GM18520 (cell line): Measurements from ENCODE around the gene ADAM19.

Experiments used
- ATAC-seq: cut with Tn5 transposase; IDR thresholded peaks from one replicate; pipeline ENCODE4 v1.9.1; 2021; ENCODE audit not compliant: unreplicated experiment

Gene ADAM19

GRCh38 chr5:157563929-157564716 lies 11.5 kb downstream of the ADAM19 start:
- no peak for ATAC-seq

- no peak for ATAC-seq
Observed at GRCh38 chr5:157563373-157563928, 12.1 kb downstream of the ADAM19 start.

GRCh38 chr5:157562111-157562581 lies 13.4 kb downstream of the ADAM19 start:
- ATAC-seq = no peak

DNA sequence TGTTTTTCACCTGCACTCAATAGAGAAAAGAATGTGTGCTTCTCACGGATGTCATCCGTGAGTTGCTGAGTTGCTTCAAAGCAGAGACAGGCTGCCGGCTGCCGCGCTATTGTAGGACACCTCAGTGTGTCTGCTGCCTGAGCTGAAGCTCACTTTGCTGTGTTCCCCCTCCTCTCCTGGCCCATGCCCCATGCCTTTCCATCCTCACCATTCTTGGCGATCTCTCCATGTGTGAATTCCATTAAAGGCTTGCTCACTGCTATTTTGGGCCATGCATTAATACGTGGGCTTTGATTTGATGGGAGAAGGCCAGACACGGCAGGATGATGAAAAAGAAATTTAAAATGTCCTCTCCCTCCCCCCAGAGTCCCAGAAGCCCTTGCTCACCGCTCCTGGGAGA lies 14.5 kb downstream of the ADAM19 start:
- no peak for ATAC-seq

GRCh38 chr5:157559301-157559700 lies 16.3 kb downstream of the ADAM19 start:
- no peak for ATAC-seq

DNA sequence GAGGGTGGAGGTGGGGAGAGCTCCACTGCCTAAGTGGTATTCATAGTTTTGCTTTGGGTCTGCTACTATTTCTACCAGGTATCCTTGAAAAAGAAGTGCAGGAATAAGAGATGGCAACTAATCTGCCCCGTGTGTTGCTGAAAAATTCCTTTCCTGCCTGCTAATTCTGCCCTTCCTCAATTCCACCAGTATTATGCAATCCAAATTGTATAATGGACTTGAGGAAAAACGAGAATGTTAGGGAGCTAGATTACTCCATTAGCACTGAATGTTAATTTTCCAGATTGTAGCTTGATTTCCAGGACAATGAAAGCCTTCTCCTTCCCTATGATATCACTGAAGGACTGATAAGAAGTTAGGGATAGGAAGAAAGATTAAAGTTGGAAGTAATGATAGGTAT lies 16.9 kb downstream of the ADAM19 start:
- no peak for ATAC-seq

- ATAC-seq = no peak
Observed at GRCh38 chr5:157558041-157558595, 17.5 kb downstream of the ADAM19 start.

GRCh38 chr5:157556615-157557418 lies 18.8 kb downstream of the ADAM19 start:
- no peak for ATAC-seq

DNA sequence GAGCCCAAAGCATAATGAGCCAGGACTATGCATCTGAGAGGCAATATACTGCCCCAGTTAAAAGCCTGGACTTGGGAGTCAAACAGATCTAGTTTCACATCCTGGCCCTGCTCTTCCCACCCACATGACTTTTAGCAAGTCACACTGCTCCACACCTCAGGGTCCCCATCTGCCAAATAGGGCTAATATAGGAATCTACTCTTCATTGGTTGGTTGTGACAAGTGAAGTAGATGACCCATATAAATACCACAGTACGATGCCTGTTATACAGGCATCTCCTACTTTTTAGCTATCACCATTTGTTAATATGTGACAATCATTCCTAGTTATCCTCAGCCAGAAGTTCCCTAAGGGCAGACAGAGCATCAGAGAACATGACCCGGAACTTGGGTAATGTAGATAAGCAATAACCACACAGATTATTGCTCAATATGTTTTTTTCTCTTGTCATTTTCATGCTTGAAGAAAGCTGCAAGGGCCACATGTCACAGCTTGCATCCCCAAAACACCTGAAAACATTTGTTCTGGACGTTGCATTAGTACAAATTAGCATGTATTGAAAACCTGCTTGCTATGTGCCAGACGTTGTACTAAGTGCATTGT lies 20.4 kb downstream of the ADAM19 start:
- ATAC-seq = no peak

DNA sequence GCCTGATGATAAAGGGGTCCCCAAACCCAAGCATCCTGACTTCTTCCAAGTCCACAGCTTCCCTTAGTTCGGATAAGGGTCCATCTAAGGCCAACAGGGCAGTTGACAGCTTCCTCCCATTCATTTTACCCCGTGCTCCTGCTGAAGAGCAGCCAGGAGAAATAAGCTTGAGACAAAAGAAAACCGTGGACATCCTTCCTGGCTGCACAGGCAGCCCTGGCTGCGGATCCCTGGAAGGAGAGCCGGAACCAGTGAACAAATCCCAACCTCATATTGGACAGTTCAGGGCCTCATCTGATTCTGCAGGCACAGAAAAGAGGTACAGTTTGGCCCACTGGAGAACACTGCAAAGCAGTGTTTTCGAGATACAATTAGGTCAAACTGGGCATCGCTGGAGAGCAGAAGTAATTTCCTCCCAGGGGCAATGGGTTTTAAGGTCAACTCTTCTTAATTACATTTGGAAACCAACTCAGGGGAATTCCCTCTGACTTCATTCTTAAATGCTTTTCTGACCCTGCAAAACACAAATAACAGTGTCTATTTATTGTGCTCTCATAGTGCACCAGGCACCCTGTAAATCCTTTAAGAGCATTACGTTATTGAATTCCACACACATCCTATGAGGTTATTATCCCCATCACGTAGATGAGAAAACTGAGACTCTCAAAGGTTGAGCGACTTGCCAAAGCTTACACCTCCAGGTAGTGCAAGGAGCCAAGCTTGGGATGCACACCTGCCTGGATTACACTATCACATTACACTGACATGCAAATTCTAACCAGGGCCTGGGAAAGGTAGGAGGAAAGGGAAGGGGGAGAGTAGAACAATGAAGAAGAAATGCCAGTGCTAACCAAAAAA lies 21.2 kb downstream of the ADAM19 start:
- no peak for ATAC-seq

GRCh38 chr5:157552650-157553049 lies 22.9 kb downstream of the ADAM19 start:
- no peak for ATAC-seq

- no peak for ATAC-seq
Observed at GRCh38 chr5:157550663-157551062, 24.9 kb downstream of the ADAM19 start.

DNA sequence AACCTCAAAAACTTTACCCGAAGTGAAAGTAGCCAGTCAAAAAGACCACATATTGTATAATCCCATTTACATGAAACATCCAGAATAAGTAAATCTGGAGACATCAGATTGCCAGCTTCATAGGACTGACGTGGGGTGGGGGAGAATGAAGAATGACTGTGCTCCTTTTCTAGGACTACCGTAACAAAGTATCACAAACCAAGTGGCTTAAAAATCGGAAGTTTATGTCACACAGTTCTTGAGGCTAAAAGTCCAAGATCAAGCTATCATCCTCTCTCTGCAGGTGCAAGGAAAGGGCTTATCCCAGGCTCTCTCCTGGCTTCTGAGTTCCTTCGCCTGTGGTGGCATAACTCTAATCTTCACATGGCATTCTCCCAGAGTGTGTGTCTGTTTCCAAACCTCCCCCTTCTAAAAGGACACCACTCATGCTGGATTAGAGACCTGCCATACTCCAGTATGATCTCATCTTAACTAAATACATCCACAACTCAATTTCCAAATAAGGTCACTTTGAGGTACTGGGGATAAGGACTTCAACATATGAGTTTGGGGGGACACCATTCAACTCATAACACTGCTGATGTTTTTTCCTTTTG lies 25.5 kb downstream of the ADAM19 start:
- ATAC-seq = no peak

- no peak for ATAC-seq
Observed at GRCh38 chr5:157549283-157549629, 26.3 kb downstream of the ADAM19 start.

DNA sequence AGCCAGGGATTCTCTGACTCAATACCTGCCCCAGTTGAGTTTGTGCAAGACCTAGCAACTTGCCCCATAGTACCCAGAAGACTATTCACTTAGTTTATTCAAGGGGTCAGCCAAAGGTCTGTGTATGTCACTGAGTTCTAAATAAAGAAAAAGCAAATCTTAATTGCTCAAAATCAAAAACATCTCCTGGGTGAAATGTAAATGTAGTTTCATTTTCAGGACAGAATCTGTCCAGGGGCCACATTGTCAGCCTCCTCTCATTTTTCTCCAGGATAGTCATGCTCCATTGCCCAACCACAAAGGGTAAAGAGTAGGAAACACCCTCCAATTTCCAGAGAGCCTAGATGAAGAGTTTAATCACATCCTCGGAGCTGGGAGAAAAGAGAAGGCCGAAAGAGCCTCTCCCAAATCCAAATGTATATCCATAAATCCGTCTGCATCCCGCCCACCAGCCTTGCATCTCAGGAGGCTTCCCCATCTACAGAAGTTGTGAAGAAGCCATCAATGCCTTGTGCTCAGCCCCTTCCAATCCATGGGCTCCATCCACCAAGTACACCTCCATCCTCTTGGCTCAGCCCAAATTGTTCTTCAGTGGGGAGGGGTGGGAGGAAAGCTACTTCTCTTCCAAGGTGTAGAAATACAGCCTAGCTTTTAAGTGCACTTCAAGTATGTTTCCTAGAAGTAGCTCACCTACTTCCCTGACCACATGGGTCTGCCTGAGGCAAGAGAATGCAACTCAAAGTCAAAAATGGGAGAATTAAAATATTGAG lies 26.9 kb downstream of the ADAM19 start:
- no peak for ATAC-seq

GRCh38 chr5:157547941-157548512 lies 27.5 kb downstream of the ADAM19 start:
- ATAC-seq = no peak

DNA sequence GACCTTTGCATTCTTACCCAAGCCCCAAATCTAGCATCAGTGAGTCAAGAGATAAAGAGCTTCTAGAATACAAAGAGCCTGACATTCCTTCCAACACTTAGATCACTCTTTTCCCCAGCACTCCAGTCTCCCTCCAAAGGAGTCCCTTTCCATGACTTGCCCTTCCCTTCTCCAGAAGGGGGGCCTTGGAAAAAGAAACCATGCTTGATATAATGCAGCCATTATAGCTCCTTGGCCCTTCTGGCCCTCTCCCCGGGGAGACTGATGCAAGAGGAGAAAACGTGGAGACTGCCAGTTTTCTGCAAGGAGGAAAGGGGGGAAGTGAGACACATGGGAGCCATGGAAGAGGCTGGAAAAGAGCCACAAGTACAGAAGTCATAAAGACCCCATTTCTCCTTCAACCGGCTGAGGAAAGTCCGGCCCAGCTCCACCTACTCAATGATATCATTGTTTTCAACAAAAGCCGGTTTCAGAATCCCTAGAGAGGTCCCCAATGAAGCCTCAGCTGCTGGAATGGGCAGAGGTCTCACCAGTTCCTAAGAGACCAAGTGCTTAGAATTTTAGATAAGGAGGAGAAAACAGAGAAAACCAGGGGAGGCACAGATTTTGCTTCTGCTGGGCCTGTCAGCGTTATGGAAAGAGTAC lies 29.0 kb downstream of the ADAM19 start:
- ATAC-seq = no peak

- ATAC-seq = no peak
Observed at GRCh38 chr5:157545610-157546310, 29.8 kb downstream of the ADAM19 start.
